Upper lobe of left lung (tissue), 6 donors: ENCODE results near the gene ALPG. TPM values are rescaled to one million over a fixed set of nuclear protein-coding genes. Genes with fewer than 3 reads are reported as not detected.
A peak's percentile ranks its signal among the peaks of the same experiment; 100 is the strongest.
"Not testable (repeated sequence)": the region's sequence is repeated elsewhere in the genome, so short reads cannot be mapped to it uniquely, and the experiment has no call there.

Source experiments
- ATAC-seq, 2 donors: fragments of 200-7000 bp; cut with Tn5 transposase; one replicate each; pipeline ENCODE4 v1.9.1; 2022; ENCODE audit warnings: mild to moderate bottlenecking in 2 of 2, moderate library complexity in 2 of 2; ENCODE audit not compliant: low FRiP score in 2 of 2
- DNase-seq, 2 donors: peaks; one replicate each; pipeline ENCODE4 v3.0.0-alpha.2; 2019 to 2020
- H3K27ac ChIP-seq, 4 donors: fragments of 200-600 bp; sonication (generic); one replicate each; pipeline ENCODE4 v1.5.1; 2016 to 2019
- H3K27me3 ChIP-seq, 4 donors: fragments of 200-600 bp; sonication (generic); one replicate each; pipeline ENCODE4 v1.5.1; 2017 to 2019
- H3K36me3 ChIP-seq, 4 donors: fragments of 200-600 bp; sonication (generic); one replicate each; pipeline ENCODE4 v1.5.1; 2016 to 2019
- H3K4me1 ChIP-seq, 4 donors: fragments of 200-600 bp; sonication (generic); one replicate each; pipeline ENCODE4 v1.5.1; 2018 to 2019
- H3K4me3 ChIP-seq, 4 donors: fragments of 200-600 bp; sonication (generic); one replicate each; pipeline ENCODE4 v1.5.1; 2017 to 2019; ENCODE audit warnings: mild to moderate bottlenecking in 2 of 4, moderate library complexity in 1 of 4
- H3K9me3 ChIP-seq, 4 donors: fragments of 200-600 bp; sonication (generic); one replicate each; pipeline ENCODE4 v1.5.1; 2018 to 2019
- CTCF ChIP-seq, 6 experiments: fragments of 450-650 bp in 4 of 6; fragments of 200-600 bp in 2 of 6; sonication (generic) in 2 of 6; IDR thresholded peaks; one replicate each; pipeline ENCODE4 v1.5.1; 2016 to 2019; ENCODE audit warnings: antibody characterized with exemption in 6 of 6
- EP300 ChIP-seq, 4 donors: sonication (generic); formaldehyde crosslinking; IDR thresholded peaks; one replicate each; pipeline ENCODE4 v1.5.1; 2017; ENCODE audit warnings: antibody characterized with exemption in 4 of 4, control low read depth in 2 of 4
- POLR2A ChIP-seq, 4 donors: fragments of 450-650 bp; IDR thresholded peaks; one replicate each; pipeline ENCODE4 v1.5.1; 2016 to 2017; ENCODE audit warnings: antibody characterized with exemption in 4 of 4, mild to moderate bottlenecking in 2 of 4
- POLR2AphosphoS5 ChIP-seq, 2 donors: sonication (generic); formaldehyde crosslinking; IDR thresholded peaks; one replicate each; pipeline ENCODE4 v1.5.1; 2017; ENCODE audit warnings: antibody characterized with exemption in 2 of 2
- WGBS, 2 donors: methylation state at CpG; one replicate each; pipeline ENCODE4 v1.1.5; 2017 to 2018; 5-methylcytosine and 5-hydroxymethylcytosine counted together
- total RNA-seq, 6 donors: library from RNA; depleted of rRNA in 4 of 6; stranded (reverse); fragments of >200 nt in 4 of 6; gene quantifications; one replicate each; pipeline versions ENCODE4 v1.1.0 to v1.2.1, GENCODE V29; 2016 to 2021
- donor health status: DM: no; HTN: no; CAD: no; lungs with moderate emphysema.
- donor health status: DM: no; HTN: yes; CAD: no; lungs with severe emphysema.

Gene ALPG
- total RNA-seq, 6 donors from 2014 or later, result 0.91 to 2.3 (median 1.4) TPM; not detected in 2

- ATAC-seq (no peak), DNase-seq (peak in 1 of 2 donors; percentile 22)
- no peaks in the 10 kb centered on the region for H3K36me3 ChIP-seq
- no peak for TF ChIP-seq POLR2AphosphoS5 (IDR thresholded peaks at IDR 0.05)
- no peak for TF ChIP-seq CTCF (IDR thresholded peaks at IDR 0.05)
- TF ChIP-seq EP300 (IDR thresholded peaks at IDR 0.05), result no peak
- no peak for TF ChIP-seq POLR2A (IDR thresholded peaks at IDR 0.05)
- H3K4me1 ChIP-seq, result no peaks in the 10 kb centered on the region
- no peak overlapping the region for H3K27ac ChIP-seq
- WGBS, 2 donors, result 86% methylated on average over 7 of the region's 7 CpGs
- H3K9me3 ChIP-seq, result no peaks in the 10 kb centered on the region
- H3K27me3 ChIP-seq, result peaks cover 0 to 3% (median under 1%) of the 10 kb centered on the region in 4 donors
- no peak overlapping the region for H3K4me3 ChIP-seq
Measured at GRCh38 chr2:232376713-232377112, 29.9 kb upstream of the ALPG start.

DNA sequence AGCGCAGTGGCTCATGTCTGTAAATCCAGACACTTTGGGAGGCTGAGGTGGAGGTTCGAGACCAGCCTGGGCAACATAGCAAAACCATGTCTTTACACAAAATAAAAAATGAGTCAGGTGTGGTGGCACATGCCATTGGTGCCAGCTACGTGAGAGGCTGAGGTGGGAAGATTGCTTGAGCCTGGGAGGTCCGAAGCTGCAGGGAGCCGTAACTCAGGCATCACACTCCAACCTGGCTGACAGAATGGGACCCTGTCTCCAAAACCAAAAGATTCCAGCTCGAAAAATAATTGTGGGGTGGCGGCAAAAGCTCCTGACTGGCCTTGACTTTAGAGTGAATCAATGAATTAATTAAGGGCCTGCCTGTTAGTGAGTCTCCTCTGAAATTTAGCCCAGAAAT is 29.3 kb upstream of the ALPG start:
- no peak for DNase-seq
- ATAC-seq, result no peak
- H3K27me3 ChIP-seq, result peaks cover 0 to 7% (median 3%) of the 10 kb centered on the region in 4 donors

DNA sequence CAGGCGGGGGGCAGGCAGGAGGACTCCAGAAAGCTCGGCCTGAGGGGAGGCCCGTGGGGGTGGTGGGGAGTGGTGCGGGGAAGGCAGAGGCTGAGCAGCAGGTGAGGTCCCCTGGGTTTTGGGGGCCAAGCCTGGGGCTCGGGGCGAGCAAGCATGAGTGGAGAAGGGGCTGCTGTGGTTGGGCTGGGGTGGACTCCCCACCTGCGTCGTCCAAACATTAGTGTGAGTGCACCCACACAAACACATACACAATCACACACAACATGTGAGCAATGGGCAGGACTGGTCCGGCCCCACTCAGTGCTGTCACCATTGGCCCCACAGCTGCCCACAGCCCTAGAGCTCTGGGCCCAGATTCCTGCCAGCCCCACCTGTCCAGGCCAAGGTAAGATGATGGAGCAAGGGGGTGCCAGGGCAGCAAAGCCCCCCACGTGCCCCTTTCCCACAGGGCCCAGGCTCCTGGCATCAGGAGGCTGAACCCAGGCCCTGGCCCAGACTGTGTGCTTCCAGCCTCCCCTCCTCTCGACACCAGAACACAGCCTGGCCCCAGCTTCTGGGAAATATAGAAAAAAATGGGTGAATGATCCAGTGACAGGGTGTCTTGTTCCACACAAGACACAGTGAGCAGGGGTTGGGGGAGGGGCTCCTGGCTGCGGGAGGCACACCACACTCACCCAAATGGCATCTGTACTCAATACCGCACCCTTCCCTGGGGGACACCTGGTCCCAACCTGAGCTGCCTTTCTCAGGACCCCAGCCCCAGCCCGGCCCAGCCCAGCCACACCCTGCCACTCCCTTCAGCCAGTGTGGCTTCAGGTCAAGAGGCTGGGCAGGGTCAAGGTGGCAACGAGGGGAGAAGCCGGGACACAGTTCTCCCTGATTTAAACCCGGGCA is 28.6 kb upstream of the ALPG start:
- peak in 1 of 2 donors; percentile 69 for DNase-seq
- ATAC-seq, result peak in 1 of 2 donors; percentile 54
- H3K27me3 ChIP-seq, result peaks cover 0 to 7% (median 3%) of the 10 kb centered on the region in 4 donors
- no peaks in the 10 kb centered on the region for H3K4me1 ChIP-seq
- H3K27ac ChIP-seq, result peak overlapping the region in 1 of 4 donors; percentile 0
- H3K9me3 ChIP-seq, result no peaks in the 10 kb centered on the region
- TF ChIP-seq POLR2AphosphoS5 (IDR thresholded peaks at IDR 0.05) (no peak), CTCF (IDR thresholded peaks at IDR 0.05) (no peak), EP300 (IDR thresholded peaks at IDR 0.05) (no peak), POLR2A (IDR thresholded peaks at IDR 0.05) (no peak)
- H3K4me3 ChIP-seq, result no peak overlapping the region
- 72 to 76% methylated on average over 11 to 14 of the region's 17 CpGs for WGBS, 2 donors
- no peaks in the 10 kb centered on the region for H3K36me3 ChIP-seq

More for the DNA sequence above, 29.3 kb upstream of the ALPG start:
- Histone ChIP-seq H3K36me3 (no peaks in the 10 kb centered on the region), H3K27ac (no peak overlapping the region), H3K4me3 (no peak overlapping the region), H3K4me1 (no peaks in the 10 kb centered on the region), H3K9me3 (no peaks in the 10 kb centered on the region)
- no peak for TF ChIP-seq CTCF (IDR thresholded peaks at IDR 0.05)
- no peak for TF ChIP-seq POLR2AphosphoS5 (IDR thresholded peaks at IDR 0.05)
- no peak for TF ChIP-seq EP300 (IDR thresholded peaks at IDR 0.05)
- TF ChIP-seq POLR2A (IDR thresholded peaks at IDR 0.05), result no peak
- 83 to 86% methylated on average over 7 of the region's 7 CpGs for WGBS, 2 donors

- not testable (repeated sequence) for H3K9me3 ChIP-seq, H3K27me3 ChIP-seq, H3K4me1 ChIP-seq, H3K36me3 ChIP-seq, ATAC-seq, H3K4me3 ChIP-seq
- peak within 1 kb of the TSS in 1 of 4 donors; percentile 0 for H3K27ac ChIP-seq
- DNase-seq, result peak in 1 of 2 donors; percentile 74
- 80 to 87% methylated on average over 1 to 10 of the region's 12 CpGs for WGBS, 2 donors
Measured at GRCh38 chr2:232378735-232379151, 27.9 kb upstream of the ALPG start, which contains the start of gene ALPP. TSS of gene ALPP (plus strand) at chr2:232378751. CDS start at chr2:232378803, 52 bp downstream.

- not testable (repeated sequence) for H3K4me3 ChIP-seq, H3K27ac ChIP-seq, H3K36me3 ChIP-seq, H3K4me1 ChIP-seq, H3K27me3 ChIP-seq, H3K9me3 ChIP-seq
- DNase-seq, result peak in 1 of 2 donors; percentile 66
- ATAC-seq, result peak in 1 of 2 donors; percentile 13
- 88 to 94% methylated on average over 9 to 37 of the region's 41 CpGs for WGBS, 2 donors
Measured at GRCh38 chr2:232379610-232380590, 26.7 kb upstream of the ALPG start.
